ENCODE results near the gene PNLDC1.
"Not testable (repeated sequence)": the region's sequence is repeated elsewhere in the genome, so short reads cannot be mapped to it uniquely, and the experiment has no call there.

Gene PNLDC1

GRCh38 chr6:159819098-159819497 is 19.0 kb downstream of the PNLDC1 start:
- Histone ChIP-seq H3K9ac (ENCODE audit: low read depth in 1 of 2, low read length in 2 of 2) (no peak overlapping the region), H3K27me3 (ENCODE audit: control insufficient read depth in 1 of 2, insufficient read depth in 2 of 2, low read length in 2 of 2) (no peaks in the 10 kb centered on the region), H3K36me3 (ENCODE audit: control insufficient read depth in 1 of 2, insufficient read depth in 2 of 2, low read length in 2 of 2) (no peaks in the 10 kb centered on the region), H3K4me3 (ENCODE audit: low read depth in 1 of 2, low read length in 2 of 2) (no peak overlapping the region), H3K9me3 (ENCODE audit: control insufficient read depth in 1 of 2, low read length in 2 of 2) (no peaks in the 10 kb centered on the region), H3K4me1 (ENCODE audit: control insufficient read depth in 1 of 2, insufficient read depth in 2 of 2, low read length in 2 of 2) (no peaks in the 10 kb centered on the region), H3K27ac (ENCODE audit: low read depth, low read length) (no peak overlapping the region)

- H3K27ac ChIP-seq (ENCODE audit: low read depth, low read length): no peak overlapping the region
- no peaks in the 10 kb centered on the region for H3K4me1 ChIP-seq (ENCODE audit: control insufficient read depth in 1 of 2, insufficient read depth in 2 of 2, low read length in 2 of 2)
- no peaks in the 10 kb centered on the region for H3K9me3 ChIP-seq (ENCODE audit: control insufficient read depth in 1 of 2, low read length in 2 of 2)
- H3K27me3 ChIP-seq (ENCODE audit: control insufficient read depth in 1 of 2, insufficient read depth in 2 of 2, low read length in 2 of 2): no peaks in the 10 kb centered on the region
- H3K36me3 ChIP-seq (ENCODE audit: control insufficient read depth in 1 of 2, insufficient read depth in 2 of 2, low read length in 2 of 2): no peaks in the 10 kb centered on the region
- H3K9ac ChIP-seq (ENCODE audit: low read depth in 1 of 2, low read length in 2 of 2): no peak overlapping the region
- H3K4me3 ChIP-seq (ENCODE audit: low read depth in 1 of 2, low read length in 2 of 2): peak overlapping the region in 1 of 2 donors; percentile 36
These were observed 20.0 kb downstream of the PNLDC1 start for GRCh38 chr6:159819932-159820640.

- no peaks in the 10 kb centered on the region for H3K9me3 ChIP-seq (ENCODE audit: control insufficient read depth in 1 of 2, low read length in 2 of 2)
- H3K27ac ChIP-seq (ENCODE audit: low read depth, low read length): no peak overlapping the region
- no peak overlapping the region for H3K4me3 ChIP-seq (ENCODE audit: low read depth in 1 of 2, low read length in 2 of 2)
- H3K9ac ChIP-seq (ENCODE audit: low read depth in 1 of 2, low read length in 2 of 2): no peak overlapping the region
- H3K4me1 ChIP-seq (ENCODE audit: control insufficient read depth in 1 of 2, insufficient read depth in 2 of 2, low read length in 2 of 2): no peaks in the 10 kb centered on the region
- no peaks in the 10 kb centered on the region for H3K27me3 ChIP-seq (ENCODE audit: control insufficient read depth in 1 of 2, insufficient read depth in 2 of 2, low read length in 2 of 2)
- no peaks in the 10 kb centered on the region for H3K36me3 ChIP-seq (ENCODE audit: control insufficient read depth in 1 of 2, insufficient read depth in 2 of 2, low read length in 2 of 2)
These were observed 21.0 kb downstream of the PNLDC1 start for GRCh38 chr6:159821122-159821521.

GRCh38 chr6:159821726-159822125 is 21.6 kb downstream of the PNLDC1 start:
- no peaks in the 10 kb centered on the region for H3K27me3 ChIP-seq (ENCODE audit: control insufficient read depth in 1 of 2, insufficient read depth in 2 of 2, low read length in 2 of 2)
- H3K27ac ChIP-seq (ENCODE audit: low read depth, low read length): no peak overlapping the region
- H3K9me3 ChIP-seq (ENCODE audit: control insufficient read depth in 1 of 2, low read length in 2 of 2): no peaks in the 10 kb centered on the region
- no peaks in the 10 kb centered on the region for H3K4me1 ChIP-seq (ENCODE audit: control insufficient read depth in 1 of 2, insufficient read depth in 2 of 2, low read length in 2 of 2)
- no peaks in the 10 kb centered on the region for H3K36me3 ChIP-seq (ENCODE audit: control insufficient read depth in 1 of 2, insufficient read depth in 2 of 2, low read length in 2 of 2)
- H3K4me3 ChIP-seq (ENCODE audit: low read depth in 1 of 2, low read length in 2 of 2): no peak overlapping the region
- no peak overlapping the region for H3K9ac ChIP-seq (ENCODE audit: low read depth in 1 of 2, low read length in 2 of 2)

- H3K27ac ChIP-seq (ENCODE audit: low read depth, low read length): no peak overlapping the region
- no peaks in the 10 kb centered on the region for H3K36me3 ChIP-seq (ENCODE audit: control insufficient read depth in 1 of 2, insufficient read depth in 2 of 2, low read length in 2 of 2)
- H3K27me3 ChIP-seq (ENCODE audit: control insufficient read depth in 1 of 2, insufficient read depth in 2 of 2, low read length in 2 of 2): no peaks in the 10 kb centered on the region
- H3K4me1 ChIP-seq (ENCODE audit: control insufficient read depth in 1 of 2, insufficient read depth in 2 of 2, low read length in 2 of 2): no peaks in the 10 kb centered on the region
- no peak overlapping the region for H3K4me3 ChIP-seq (ENCODE audit: low read depth in 1 of 2, low read length in 2 of 2)
- no peaks in the 10 kb centered on the region for H3K9me3 ChIP-seq (ENCODE audit: control insufficient read depth in 1 of 2, low read length in 2 of 2)
- H3K9ac ChIP-seq (ENCODE audit: low read depth in 1 of 2, low read length in 2 of 2): no peak overlapping the region
These were observed 23.9 kb downstream of the PNLDC1 start for GRCh38 chr6:159823953-159824352.

GRCh38 chr6:159824690-159825089 is 24.6 kb downstream of the PNLDC1 start:
- H3K9me3 ChIP-seq (ENCODE audit: control insufficient read depth in 1 of 2, low read length in 2 of 2); H3K27ac ChIP-seq (ENCODE audit: low read depth, low read length); H3K27me3 ChIP-seq (ENCODE audit: control insufficient read depth in 1 of 2, insufficient read depth in 2 of 2, low read length in 2 of 2); H3K4me3 ChIP-seq (ENCODE audit: low read depth in 1 of 2, low read length in 2 of 2); H3K4me1 ChIP-seq (ENCODE audit: control insufficient read depth in 1 of 2, insufficient read depth in 2 of 2, low read length in 2 of 2); H3K36me3 ChIP-seq (ENCODE audit: control insufficient read depth in 1 of 2, insufficient read depth in 2 of 2, low read length in 2 of 2); H3K9ac ChIP-seq (ENCODE audit: low read depth in 1 of 2, low read length in 2 of 2): not testable (repeated sequence)

GRCh38 chr6:159826004-159826403 is 25.9 kb downstream of the PNLDC1 start:
- H3K4me1 ChIP-seq (ENCODE audit: control insufficient read depth in 1 of 2, insufficient read depth in 2 of 2, low read length in 2 of 2): no peaks in the 10 kb centered on the region

GRCh38 chr6:159826968-159827647 is 27.0 kb downstream of the PNLDC1 start:
- Histone ChIP-seq H3K36me3 (ENCODE audit: control insufficient read depth in 1 of 2, insufficient read depth in 2 of 2, low read length in 2 of 2) (no peaks in the 10 kb centered on the region), H3K9me3 (ENCODE audit: control insufficient read depth in 1 of 2, low read length in 2 of 2) (no peaks in the 10 kb centered on the region), H3K27ac (ENCODE audit: low read depth, low read length) (no peak overlapping the region), H3K4me3 (ENCODE audit: low read depth in 1 of 2, low read length in 2 of 2) (no peak overlapping the region), H3K4me1 (ENCODE audit: control insufficient read depth in 1 of 2, insufficient read depth in 2 of 2, low read length in 2 of 2) (no peaks in the 10 kb centered on the region), H3K27me3 (ENCODE audit: control insufficient read depth in 1 of 2, insufficient read depth in 2 of 2, low read length in 2 of 2) (no peaks in the 10 kb centered on the region), H3K9ac (ENCODE audit: low read depth in 1 of 2, low read length in 2 of 2) (no peak overlapping the region)

More at GRCh38 chr6:159826004-159826403, 25.9 kb downstream of the PNLDC1 start:
- H3K4me3 ChIP-seq (ENCODE audit: low read depth in 1 of 2, low read length in 2 of 2): no peak overlapping the region
- H3K36me3 ChIP-seq (ENCODE audit: control insufficient read depth in 1 of 2, insufficient read depth in 2 of 2, low read length in 2 of 2): no peaks in the 10 kb centered on the region
- H3K9ac ChIP-seq (ENCODE audit: low read depth in 1 of 2, low read length in 2 of 2): no peak overlapping the region
- H3K27me3 ChIP-seq (ENCODE audit: control insufficient read depth in 1 of 2, insufficient read depth in 2 of 2, low read length in 2 of 2): no peaks in the 10 kb centered on the region
- H3K9me3 ChIP-seq (ENCODE audit: control insufficient read depth in 1 of 2, low read length in 2 of 2): no peaks in the 10 kb centered on the region
- no peak overlapping the region for H3K27ac ChIP-seq (ENCODE audit: low read depth, low read length)

GRCh38 chr6:159828074-159828473 is 28.0 kb downstream of the PNLDC1 start:
- H3K9ac ChIP-seq (ENCODE audit: low read depth in 1 of 2, low read length in 2 of 2): no peak overlapping the region
- H3K4me1 ChIP-seq (ENCODE audit: control insufficient read depth in 1 of 2, insufficient read depth in 2 of 2, low read length in 2 of 2): no peaks in the 10 kb centered on the region
- H3K27ac ChIP-seq (ENCODE audit: low read depth, low read length): no peak overlapping the region
- H3K27me3 ChIP-seq (ENCODE audit: control insufficient read depth in 1 of 2, insufficient read depth in 2 of 2, low read length in 2 of 2): no peaks in the 10 kb centered on the region
- H3K4me3 ChIP-seq (ENCODE audit: low read depth in 1 of 2, low read length in 2 of 2): no peak overlapping the region
- no peaks in the 10 kb centered on the region for H3K9me3 ChIP-seq (ENCODE audit: control insufficient read depth in 1 of 2, low read length in 2 of 2)
- no peaks in the 10 kb centered on the region for H3K36me3 ChIP-seq (ENCODE audit: control insufficient read depth in 1 of 2, insufficient read depth in 2 of 2, low read length in 2 of 2)

- Histone ChIP-seq H3K9me3 (ENCODE audit: control insufficient read depth in 1 of 2, low read length in 2 of 2) (no peaks in the 10 kb centered on the region), H3K4me1 (ENCODE audit: control insufficient read depth in 1 of 2, insufficient read depth in 2 of 2, low read length in 2 of 2) (no peaks in the 10 kb centered on the region), H3K27ac (ENCODE audit: low read depth, low read length) (no peak overlapping the region), H3K36me3 (ENCODE audit: control insufficient read depth in 1 of 2, insufficient read depth in 2 of 2, low read length in 2 of 2) (no peaks in the 10 kb centered on the region), H3K9ac (ENCODE audit: low read depth in 1 of 2, low read length in 2 of 2) (no peak overlapping the region), H3K4me3 (ENCODE audit: low read depth in 1 of 2, low read length in 2 of 2) (no peak overlapping the region), H3K27me3 (ENCODE audit: control insufficient read depth in 1 of 2, insufficient read depth in 2 of 2, low read length in 2 of 2) (no peaks in the 10 kb centered on the region)
These were observed 29.4 kb downstream of the PNLDC1 start for GRCh38 chr6:159829526-159829925.
